Measurements from ENCODE around the gene DPH7. TPM values are rescaled to one million over a fixed set of nuclear protein-coding genes. Genes with fewer than 3 reads are reported as not detected.

DPH7 gene
- polyA plus RNA-seq, 2 of the 4 experiments (the other 2 are of a cell fraction) = 26.7 to 35.2 TPM

- TF ChIP-seq TFCP2L1 (CRISPR knock-in tag; IDR thresholded peaks at IDR 0.05) = no peak
- TF ChIP-seq KDM1A (IDR thresholded peaks at IDR 0.05; ENCODE audit: low read depth) = no peak
- TF ChIP-seq JUNB (IDR thresholded peaks at IDR 0.05) = no peak
- no peak for TF ChIP-seq SREBF2 (IDR thresholded peaks at IDR 0.05)
- TF ChIP-seq MAX (IDR thresholded peaks at IDR 0.05) = no peak
- no peak for TF ChIP-seq PHF8 (IDR thresholded peaks at IDR 0.05; ENCODE audit: borderline replicate concordance, low read depth)
- no peak for TF ChIP-seq JUN (IDR thresholded peaks at IDR 0.05)
- TF ChIP-seq MYC (IDR thresholded peaks at IDR 0.05; ENCODE audit: borderline replicate concordance, low read length) = no peak
- TF ChIP-seq CEBPB (IDR thresholded peaks at IDR 0.05) = no peak
- TF ChIP-seq ZSCAN20 (CRISPR knock-in tag; IDR thresholded peaks at IDR 0.05) = no peak
- TF ChIP-seq HDAC2 (IDR thresholded peaks at IDR 0.05) = no peak
- TF ChIP-seq GATA3 (IDR thresholded peaks at IDR 0.05; ENCODE audit: borderline replicate concordance) = no peak
- no peak for FAIRE-seq
- Histone ChIP-seq H3K9me3 (no peaks in the 10 kb centered on the region), H3K27ac (no peak overlapping the region), H3K4me1 (peaks cover 3% of the 10 kb centered on the region; the same call in 2 of the 3 replicates), H3K4me3 (no peak overlapping the region), H3K4me2 (no peak overlapping the region)
- no peak for ATAC-seq
- POLR2A ChIA-PET = no interaction called here
- CTCF ChIA-PET = interaction anchor here (0.6 to 3.2 kb wide), 10 partner anchors 13 to 280 kb away, joined by 3 to 11 read pairs (median 4); partner anchors contain the start of genes DPH7 and TOR4A
- DNase-seq (ENCODE audit: low read depth in 1 of 2, low spot score in 1 of 2) = no peak
- 92% methylated on average over 4 of the region's 4 CpGs for WGBS (ENCODE audit: missing lambda C conversion rate)
Measured at GRCh38 chr9:137558127-137558526, 20.6 kb downstream of the DPH7 start.

GRCh38 chr9:137556069-137556838, 22.5 kb downstream of the DPH7 start:
- ChIA-PET POLR2A (no interaction called here), CTCF (interaction anchor here (1.9 kb wide), 1 partner anchor 11 kb away, joined by 6 read pairs; no protein-coding TSS in a partner anchor)
- Histone ChIP-seq H3K4me2 (no peak overlapping the region), H3K27ac (0 out of 6 replicates have a peak overlapping the region, but pooled peaks of 1 of the 2 experiments have one; percentile 23), H3K9me3 (no peaks in the 10 kb centered on the region), H3K4me1 (peaks cover 9% of the 10 kb centered on the region; the same call in 2 of the 3 replicates), H3K4me3 (no peak overlapping the region)
- TF ChIP-seq BHLHE40 (IDR thresholded peaks at IDR 0.05; ENCODE audit: low read depth, low read length) = no peak
- no peak for TF ChIP-seq RAD21 (conservative IDR thresholded peaks at IDR 0.05 in 1 of 2, IDR thresholded peaks at IDR 0.05 in 1 of 2)
- TF ChIP-seq KDM5A (IDR thresholded peaks at IDR 0.05) = no peak
- TF ChIP-seq FOSL2 (IDR thresholded peaks at IDR 0.05) = no peak
- TF ChIP-seq FOSL2 (CRISPR knock-in tag; IDR thresholded peaks at IDR 0.05) = no peak
- TF ChIP-seq NFE2L2 (conservative IDR thresholded peaks at IDR 0.05; ENCODE audit: low read length) = no peak
- TF ChIP-seq TFCP2L1 (CRISPR knock-in tag; IDR thresholded peaks at IDR 0.05) = no peak
- TF ChIP-seq RNF2 (IDR thresholded peaks at IDR 0.05; ENCODE audit: borderline replicate concordance, low read depth) = no peak
- TF ChIP-seq ATOH8 (CRISPR knock-in tag; IDR thresholded peaks at IDR 0.05; ENCODE audit: low read depth) = no peak
- 89% methylated on average over 24 of the region's 24 CpGs for WGBS (ENCODE audit: missing lambda C conversion rate)
- no peak for FAIRE-seq
- no peak; a peak in 1 of 6 replicates for ATAC-seq
- DNase-seq (ENCODE audit: low read depth in 1 of 2, low spot score in 1 of 2) = peak in 1 of 2 experiments; percentile 56

GRCh38 chr9:137555179-137555578, 23.5 kb downstream of the DPH7 start:
- H3K4me2 ChIP-seq = no peak overlapping the region
- 95% methylated on average over 10 of the region's 10 CpGs for WGBS (ENCODE audit: missing lambda C conversion rate)
- ChIA-PET CTCF (interaction anchor here (0.6 to 3.8 kb wide), 3 partner anchors 10 to 912 kb away, joined by 5 to 14 read pairs (median 6); partner anchors contain the start of gene DPH7), POLR2A (no interaction called here)
- DNase-seq (ENCODE audit: low read depth in 1 of 2, low spot score in 1 of 2) (no peak), ATAC-seq (no peak), FAIRE-seq (no peak)
- no peak for TF ChIP-seq RAD21 (conservative IDR thresholded peaks at IDR 0.05 in 1 of 2, IDR thresholded peaks at IDR 0.05 in 1 of 2)
- no peak for TF ChIP-seq FOSB (CRISPR knock-in tag; IDR thresholded peaks at IDR 0.05)
- TF ChIP-seq TFCP2L1 (CRISPR knock-in tag; IDR thresholded peaks at IDR 0.05) = no peak
- TF ChIP-seq ZNF302 (CRISPR knock-in tag; IDR thresholded peaks at IDR 0.05) = no peak
- TF ChIP-seq CBX8 (IDR thresholded peaks at IDR 0.05) = no peak
- no peak for TF ChIP-seq EP300 (IDR thresholded peaks at IDR 0.05)
- TF ChIP-seq ZFP36 (IDR thresholded peaks at IDR 0.05; ENCODE audit: borderline replicate concordance, partially characterized antibody) = no peak
- TF ChIP-seq REST (IDR thresholded peaks at IDR 0.05) = no peak
- TF ChIP-seq FOSL2 (IDR thresholded peaks at IDR 0.05) = no peak
- no peak for TF ChIP-seq FOSL2 (CRISPR knock-in tag; IDR thresholded peaks at IDR 0.05)
- no peak for TF ChIP-seq JUNB (IDR thresholded peaks at IDR 0.05)
- no peak for TF ChIP-seq MYC (IDR thresholded peaks at IDR 0.05; ENCODE audit: borderline replicate concordance, low read length)
- no peak for TF ChIP-seq CHD2 (IDR thresholded peaks at IDR 0.05; ENCODE audit: low read length, partially characterized antibody)
- TF ChIP-seq ESRRA (IDR thresholded peaks at IDR 0.05; ENCODE audit: borderline replicate concordance, low read length) = no peak
- H3K4me1 ChIP-seq = peaks cover 10% of the 10 kb centered on the region
- no peak overlapping the region for H3K27ac ChIP-seq
- no peaks in the 10 kb centered on the region for H3K9me3 ChIP-seq
- no peak overlapping the region for H3K4me3 ChIP-seq

All from A549 (cell line).